ENCODE results near the gene MRPL16. TPM values are rescaled to one million over a fixed set of nuclear protein-coding genes. Genes with fewer than 3 reads are reported as not detected.
"Not testable (repeated sequence)": the region's sequence is repeated elsewhere in the genome, so short reads cannot be mapped to it uniquely, and the experiment has no call there.

MRPL16 gene
- total RNA-seq (2014; rRNA removed; shearing (Covaris generic)) (43.6 and 49.3 TPM in 2 replicates), polyA plus RNA-seq (2016; fragmentation: Nextera tagmentation; extraction: Ambion mirVana) (65.1 and 67.4 TPM in 2 replicates)

DNA sequence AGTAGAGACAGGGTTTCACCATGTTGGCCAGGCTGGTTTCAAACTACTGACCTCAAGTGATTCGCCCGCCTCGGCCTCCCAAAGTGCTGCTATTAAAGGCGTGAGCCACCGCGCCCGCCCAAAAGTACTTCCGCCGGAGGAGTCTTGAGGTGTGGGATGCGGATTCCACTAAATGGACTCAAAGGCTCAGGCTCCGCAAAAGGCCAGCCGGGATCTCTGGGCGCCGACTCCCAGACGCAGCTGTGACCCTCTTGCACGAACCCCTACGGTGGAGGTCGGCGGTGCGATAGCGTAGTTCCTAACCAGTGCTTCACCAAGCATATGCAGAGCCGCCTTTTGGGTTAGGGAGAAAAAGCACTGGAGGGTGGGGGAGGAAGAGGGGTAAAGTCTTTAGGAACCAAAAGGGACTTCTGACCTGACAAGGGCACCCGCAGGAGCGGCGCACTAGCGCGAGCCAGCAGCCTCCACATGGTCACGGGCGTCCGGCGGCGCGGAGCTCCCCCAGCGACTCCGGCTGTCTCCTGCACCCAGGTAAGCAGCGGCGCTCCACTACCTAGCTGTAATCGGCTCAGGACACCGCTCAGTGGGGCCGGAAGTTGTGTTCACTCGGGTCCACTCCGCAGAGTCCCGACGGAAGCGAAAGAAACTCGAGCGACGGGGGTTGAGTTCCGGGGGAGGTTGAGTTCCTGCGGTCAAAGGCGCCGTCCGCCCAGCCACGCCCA, at the start of gene MRPL16:
Gene MRPL16, minus strand, starts transcription at position 590 of the 722 bp plus-strand sequence. Its CDS starts 120 bp downstream, at position 470.
- Histone ChIP-seq H2AFZ (peak within 1 kb of the TSS; percentile 99), H3K9me2 (ENCODE audit: insufficient read depth) (0 out of 2 replicates have a peak, but pooled peaks cover 3% of the 10 kb centered on the region), H3K9me3 (ENCODE audit: low read depth) (no peaks in the 10 kb centered on the region)

DNA sequence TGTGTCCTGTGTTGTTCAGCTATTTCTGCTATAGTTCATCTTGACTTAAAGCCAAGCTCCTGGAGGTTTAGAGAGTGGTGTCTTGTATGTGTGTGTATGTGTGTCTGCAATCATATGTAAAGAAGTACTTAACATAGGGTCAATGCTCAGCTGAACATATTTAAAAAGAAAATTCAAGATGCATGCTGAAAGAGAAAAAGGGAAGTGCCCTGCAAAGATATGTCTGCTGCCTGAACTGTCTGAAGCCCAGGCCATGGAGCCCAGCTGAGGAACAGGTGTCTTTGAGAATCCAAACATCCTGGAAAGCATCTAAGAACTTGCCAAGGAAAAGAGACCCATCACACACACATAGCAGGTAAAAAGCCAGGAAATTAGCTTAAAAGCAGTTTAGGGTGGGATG, 49.1 kb upstream of the MRPL16 start:
- Histone ChIP-seq H3K4me1 (ENCODE audit: insufficient read depth) (no peaks in the 10 kb centered on the region), H3K36me3 (ENCODE audit: low read depth) (no peaks in the 10 kb centered on the region)
- TF ChIP-seq EZH2 (IDR thresholded peaks at IDR 0.05; ENCODE audit: insufficient read depth, poor library complexity, severe bottlenecking): no peak
- no peak for TF ChIP-seq EZH2phosphoT487 (IDR thresholded peaks at IDR 0.05; ENCODE audit: insufficient read depth, low read depth)

More for the DNA sequence above, at the start of gene MRPL16:
- DNase-seq: peak; percentile 92
- Histone ChIP-seq H3K79me2 (ENCODE audit: insufficient read depth) (peaks cover 28% of the 10 kb centered on the region), H3F3A (ENCODE audit: insufficient read depth) (no peaks in the 10 kb centered on the region), H3K36me3 (ENCODE audit: low read depth) (peaks cover 24% of the 10 kb centered on the region), H3K9ac (peak within 1 kb of the TSS; percentile 90), H4K20me1 (ENCODE audit: insufficient read depth) (no peaks in the 10 kb centered on the region), H3K4me2 (ENCODE audit: unreplicated experiment) (peak within 1 kb of the TSS; percentile 92), H3K27me3 (replicated peaks; ENCODE audit: insufficient read depth) (no peaks in the 10 kb centered on the region), H3K4me1 (ENCODE audit: insufficient read depth) (0 out of 2 replicates have a peak, but pooled peaks cover 5% of the 10 kb centered on the region), H3K4me3 (peak within 1 kb of the TSS; percentile 95), H3K27ac (peak within 1 kb of the TSS; percentile 55)
- WGBS, 2 experiments (ENCODE audit: low coverage in 1 of 2, low lambda C conversion rate in 2 of 2, missing lambda C conversion rate in 2 of 2): 1% methylated on average over 54 of the region's 54 CpGs
- in situ Hi-C loops (cut with MboI): no loop called here
- TF ChIP-seq EZH2phosphoT487 (IDR thresholded peaks at IDR 0.05; ENCODE audit: insufficient read depth, low read depth): no peak
- TF ChIP-seq EZH2 (IDR thresholded peaks at IDR 0.05; ENCODE audit: insufficient read depth, poor library complexity, severe bottlenecking): no peak

DNA sequence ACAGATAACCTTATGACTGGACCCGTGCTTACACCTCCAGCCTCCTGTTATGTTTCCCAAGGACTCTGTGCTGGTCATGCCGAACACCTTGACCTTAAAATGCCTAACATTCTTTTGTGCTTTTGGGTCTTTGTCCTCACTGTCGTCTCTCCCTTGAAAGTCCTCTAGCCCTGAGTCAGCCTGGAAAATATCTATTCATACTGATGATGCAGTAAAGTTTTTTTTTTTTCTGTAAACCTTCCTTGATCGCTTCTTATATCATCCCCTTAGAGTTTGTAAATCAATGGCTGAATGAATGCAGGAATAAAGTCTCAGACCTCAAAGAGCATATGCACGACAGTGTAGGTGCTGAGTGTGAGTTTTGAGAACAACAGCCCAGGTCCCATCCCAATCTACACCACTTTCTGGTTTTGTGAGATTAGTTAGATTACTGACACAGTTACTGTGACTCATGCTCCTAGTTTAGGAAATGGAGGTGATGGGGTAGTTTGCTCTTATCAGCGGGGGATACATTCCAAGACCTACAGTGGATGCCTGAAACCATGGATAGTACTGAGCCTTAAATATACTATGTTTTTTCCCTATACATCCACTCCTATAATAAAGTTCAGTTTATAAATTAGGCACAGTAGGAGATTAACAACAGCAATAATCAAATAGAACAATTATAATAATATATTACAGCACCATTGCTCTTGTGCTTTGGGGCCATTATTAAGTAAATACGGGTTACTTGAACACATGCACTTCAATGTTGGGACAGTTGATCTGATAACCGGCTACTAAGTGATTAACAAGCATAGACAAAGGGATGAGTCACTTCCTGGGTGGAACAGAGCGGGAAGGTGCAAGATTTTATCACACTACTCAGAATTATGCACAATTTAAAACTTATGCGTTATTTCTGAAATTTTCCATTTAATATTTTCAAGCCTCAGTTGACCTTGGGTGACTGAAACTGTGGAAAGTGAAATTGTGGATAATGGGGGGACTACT, 47.2 kb upstream of the MRPL16 start:
- H3K4me2 ChIP-seq (ENCODE audit: unreplicated experiment): no peak overlapping the region
- no peak overlapping the region for H3K27ac ChIP-seq
- no peaks in the 10 kb centered on the region for H3K4me1 ChIP-seq (ENCODE audit: insufficient read depth)
- H3K9me3 ChIP-seq (ENCODE audit: low read depth): no peaks in the 10 kb centered on the region
- no peak overlapping the region for H2AFZ ChIP-seq
- H3K79me2 ChIP-seq (ENCODE audit: insufficient read depth): no peaks in the 10 kb centered on the region
- no peaks in the 10 kb centered on the region for H3F3A ChIP-seq (ENCODE audit: insufficient read depth)
- DNase-seq: peak; percentile 7
- WGBS, 2 experiments (ENCODE audit: low coverage in 1 of 2, low lambda C conversion rate in 2 of 2, missing lambda C conversion rate in 2 of 2): 41 to 43% methylated on average over 10 of the region's 10 CpGs
- no peak overlapping the region for H3K4me3 ChIP-seq
- H3K27me3 ChIP-seq (replicated peaks; ENCODE audit: insufficient read depth): peaks cover 6% of the 10 kb centered on the region
- no peak overlapping the region for H3K9ac ChIP-seq
- H3K9me2 ChIP-seq (ENCODE audit: insufficient read depth): no peaks in the 10 kb centered on the region
- TF ChIP-seq EZH2 (IDR thresholded peaks at IDR 0.05; ENCODE audit: insufficient read depth, poor library complexity, severe bottlenecking) (no peak), EZH2phosphoT487 (IDR thresholded peaks at IDR 0.05; ENCODE audit: insufficient read depth, low read depth) (no peak)
- in situ Hi-C loops (cut with MboI): no loop called here
- no peaks in the 10 kb centered on the region for H3K36me3 ChIP-seq (ENCODE audit: low read depth)
- H4K20me1 ChIP-seq (ENCODE audit: insufficient read depth): no peaks in the 10 kb centered on the region

More for the DNA sequence above, 49.1 kb upstream of the MRPL16 start:
- Histone ChIP-seq H3F3A (ENCODE audit: insufficient read depth) (no peaks in the 10 kb centered on the region), H3K9ac (no peak overlapping the region), H3K79me2 (ENCODE audit: insufficient read depth) (no peaks in the 10 kb centered on the region), H2AFZ (no peak overlapping the region), H3K9me3 (ENCODE audit: low read depth) (no peaks in the 10 kb centered on the region), H3K27ac (no peak overlapping the region), H3K4me3 (no peak overlapping the region), H4K20me1 (ENCODE audit: insufficient read depth) (no peaks in the 10 kb centered on the region), H3K27me3 (replicated peaks; ENCODE audit: insufficient read depth) (peaks cover 6% of the 10 kb centered on the region), H3K4me2 (ENCODE audit: unreplicated experiment) (no peak overlapping the region), H3K9me2 (ENCODE audit: insufficient read depth) (no peaks in the 10 kb centered on the region)
- DNase-seq: no peak
- in situ Hi-C loops (cut with MboI): no loop called here

GRCh38 chr11:59854871-59855270, 44.3 kb upstream of the MRPL16 start:
- H3K9ac ChIP-seq: no peak overlapping the region
- no peak overlapping the region for H3K4me3 ChIP-seq
- no peaks in the 10 kb centered on the region for H3F3A ChIP-seq (ENCODE audit: insufficient read depth)
- in situ Hi-C loops (cut with MboI): no loop called here
- 0 to 8% methylated on average over 2 of the region's 2 CpGs for WGBS, 2 experiments (ENCODE audit: low coverage in 1 of 2, low lambda C conversion rate in 2 of 2, missing lambda C conversion rate in 2 of 2)
- no peak for TF ChIP-seq EZH2 (IDR thresholded peaks at IDR 0.05; ENCODE audit: insufficient read depth, poor library complexity, severe bottlenecking)
- no peak for TF ChIP-seq EZH2phosphoT487 (IDR thresholded peaks at IDR 0.05; ENCODE audit: insufficient read depth, low read depth)
- H3K9me2 ChIP-seq (ENCODE audit: insufficient read depth): no peaks in the 10 kb centered on the region
- no peaks in the 10 kb centered on the region for H3K9me3 ChIP-seq (ENCODE audit: low read depth)
- no peak for DNase-seq
- H4K20me1 ChIP-seq (ENCODE audit: insufficient read depth): no peaks in the 10 kb centered on the region
- no peaks in the 10 kb centered on the region for H3K36me3 ChIP-seq (ENCODE audit: low read depth)
- H3K4me2 ChIP-seq (ENCODE audit: unreplicated experiment): no peak overlapping the region
- no peaks in the 10 kb centered on the region; the same call in 1 of the 2 replicates for H3K27me3 ChIP-seq (replicated peaks; ENCODE audit: insufficient read depth)
- H2AFZ ChIP-seq: no peak overlapping the region
- no peaks in the 10 kb centered on the region for H3K79me2 ChIP-seq (ENCODE audit: insufficient read depth)
- no peak overlapping the region for H3K27ac ChIP-seq
- no peaks in the 10 kb centered on the region for H3K4me1 ChIP-seq (ENCODE audit: insufficient read depth)

DNA sequence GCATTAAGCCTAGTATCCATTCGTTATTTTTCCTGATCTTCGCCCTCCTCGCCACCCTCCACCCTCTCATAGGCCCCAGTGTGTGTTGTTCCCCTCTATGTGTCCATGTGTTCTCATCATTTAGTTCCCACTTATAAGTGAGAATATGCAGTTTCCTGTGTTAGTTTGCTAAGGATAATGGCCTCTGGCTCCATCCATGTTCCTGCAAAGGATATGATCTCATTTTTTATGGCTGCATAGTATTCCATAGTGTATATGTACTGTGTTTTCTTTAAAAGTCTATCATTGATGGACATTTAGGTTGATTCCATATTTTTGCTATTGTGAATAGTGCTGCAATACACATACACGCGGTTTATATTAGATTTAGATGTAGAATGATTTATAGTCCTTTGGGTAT, 40.8 kb upstream of the MRPL16 start:
- H3K9me3 ChIP-seq (ENCODE audit: low read depth); H3K4me3 ChIP-seq; H3K36me3 ChIP-seq (ENCODE audit: low read depth); H3K27me3 ChIP-seq (replicated peaks; ENCODE audit: insufficient read depth); H3K9ac ChIP-seq; H2AFZ ChIP-seq; DNase-seq; in situ Hi-C loops (cut with MboI); H3K9me2 ChIP-seq (ENCODE audit: insufficient read depth); H3K4me2 ChIP-seq (ENCODE audit: unreplicated experiment); H4K20me1 ChIP-seq (ENCODE audit: insufficient read depth); H3F3A ChIP-seq (ENCODE audit: insufficient read depth); H3K4me1 ChIP-seq (ENCODE audit: insufficient read depth); H3K79me2 ChIP-seq (ENCODE audit: insufficient read depth); H3K27ac ChIP-seq: not testable (repeated sequence)
- 44 to 50% methylated on average over 5 of the region's 5 CpGs for WGBS, 2 experiments (ENCODE audit: low coverage in 1 of 2, low lambda C conversion rate in 2 of 2, missing lambda C conversion rate in 2 of 2)

- H3K4me2 ChIP-seq (ENCODE audit: unreplicated experiment); H3K27ac ChIP-seq; H3K27me3 ChIP-seq (replicated peaks; ENCODE audit: insufficient read depth); H4K20me1 ChIP-seq (ENCODE audit: insufficient read depth); H3K9me3 ChIP-seq (ENCODE audit: low read depth); H3K36me3 ChIP-seq (ENCODE audit: low read depth); H3K4me3 ChIP-seq; in situ Hi-C loops (cut with MboI); H3K9ac ChIP-seq; DNase-seq; H3F3A ChIP-seq (ENCODE audit: insufficient read depth); H3K9me2 ChIP-seq (ENCODE audit: insufficient read depth); H2AFZ ChIP-seq; H3K4me1 ChIP-seq (ENCODE audit: insufficient read depth); H3K79me2 ChIP-seq (ENCODE audit: insufficient read depth): not testable (repeated sequence)
- WGBS, 2 experiments (ENCODE audit: low coverage in 1 of 2, low lambda C conversion rate in 2 of 2, missing lambda C conversion rate in 2 of 2): 17 to 23% methylated on average over 2 of the region's 2 CpGs
Measured at GRCh38 chr11:59849551-59849950, 39.0 kb upstream of the MRPL16 start.
